Measurements from ENCODE around the gene LRRC36.

LRRC36 gene, protein sequence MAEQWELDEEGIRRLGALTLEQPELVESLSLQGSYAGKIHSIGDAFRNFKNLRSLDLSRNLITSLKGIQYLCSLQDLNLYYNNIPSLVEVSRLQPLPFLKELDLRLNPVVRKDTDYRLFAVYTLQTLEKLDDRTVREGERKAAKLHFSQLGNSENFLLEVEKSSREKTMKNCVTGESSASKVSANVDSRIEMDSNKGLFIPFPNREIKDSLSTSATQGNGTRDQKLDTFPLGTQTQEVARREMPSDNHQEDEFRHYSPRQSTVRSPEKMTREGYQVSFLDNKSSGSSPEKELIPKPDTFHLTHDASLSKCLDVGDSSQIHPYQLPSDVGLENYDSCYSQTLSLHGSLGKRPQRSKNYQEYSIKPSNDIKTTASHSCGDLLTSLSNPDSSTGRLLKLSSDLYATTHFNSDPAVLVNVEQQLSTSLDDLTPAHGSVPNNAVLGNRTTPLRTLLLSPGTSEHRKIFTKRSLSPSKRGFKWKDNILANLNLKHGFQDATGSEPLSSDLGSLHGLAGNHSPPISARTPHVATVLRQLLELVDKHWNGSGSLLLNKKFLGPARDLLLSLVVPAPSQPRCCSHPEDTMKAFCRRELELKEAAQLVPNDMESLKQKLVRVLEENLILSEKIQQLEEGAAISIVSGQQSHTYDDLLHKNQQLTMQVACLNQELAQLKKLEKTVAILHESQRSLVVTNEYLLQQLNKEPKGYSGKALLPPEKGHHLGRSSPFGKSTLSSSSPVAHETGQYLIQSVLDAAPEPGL

DNA sequence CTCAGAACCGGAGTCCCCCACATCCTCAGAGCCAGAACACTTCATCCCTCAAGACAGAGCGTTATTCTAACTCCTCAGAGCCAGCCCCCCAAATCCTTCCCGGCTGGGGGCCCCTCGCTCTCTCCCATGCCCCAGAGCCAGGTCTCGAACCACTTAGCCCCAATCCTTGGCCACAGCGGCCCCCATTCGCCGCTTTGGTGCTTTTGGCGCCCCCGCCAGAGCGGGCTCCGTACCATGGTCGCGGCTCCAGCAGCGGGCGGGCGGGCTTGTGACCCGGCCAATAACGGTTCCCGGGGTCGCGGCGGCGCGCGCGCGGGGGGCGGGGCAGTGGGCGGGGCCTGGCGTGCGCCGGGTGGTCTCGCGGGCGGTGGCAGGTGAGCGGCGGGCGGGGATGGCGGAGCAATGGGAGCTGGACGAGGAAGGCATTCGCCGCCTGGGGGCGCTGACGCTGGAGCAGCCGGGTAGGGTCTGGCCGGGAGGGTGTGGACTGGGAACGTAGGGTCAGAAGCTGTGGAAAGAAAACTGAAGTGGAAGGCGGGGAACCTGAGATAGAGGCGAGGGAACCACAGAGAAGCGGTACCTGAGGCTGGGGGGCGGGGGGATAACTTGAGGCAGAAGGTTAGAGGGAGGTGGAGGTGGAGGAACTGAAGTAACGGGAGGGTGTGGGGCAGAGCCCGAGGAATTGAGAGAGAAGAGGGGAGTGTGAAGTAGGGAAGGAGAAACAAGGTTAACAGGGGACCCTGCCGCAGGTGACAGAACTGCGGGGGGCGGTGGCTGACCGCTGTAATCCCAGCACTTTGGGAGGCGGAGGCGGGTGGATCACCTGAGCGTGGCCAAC, at the start of gene LRRC36, which contains the start of gene KCTD19:
LRRC36 (plus strand) TSS at position 344 of the 838 bp plus-strand sequence; CDS start at position 392, 48 bp downstream.
KCTD19 (minus strand) TSS at position 270 of the 838 bp plus-strand sequence; CDS start at position 236, 34 bp downstream.
- Histone ChIP-seq H3K4me2 (ENCODE audit: low read length) (peak within 1 kb of the TSS; percentile 99), H3K79me2 (ENCODE audit: low read length) (no peaks in the 10 kb centered on the region), H3K27me3 (ENCODE audit: low read depth, low read length) (no peaks in the 10 kb centered on the region), H3K4me3 (ENCODE audit: low read length) (peak within 1 kb of the TSS; percentile 92), H3K36me3 (replicated peaks; ENCODE audit: low read depth, low read length) (no peaks in the 10 kb centered on the region), H3K27ac (ENCODE audit: low read length) (peak within 1 kb of the TSS; percentile 72), H3K9me3 (ENCODE audit: insufficient read depth, low read length) (no peaks in the 10 kb centered on the region), H4K20me1 (ENCODE audit: insufficient read depth, low read length) (no peaks in the 10 kb centered on the region), H3K9ac (ENCODE audit: low read length) (peak within 1 kb of the TSS; percentile 97), H2AFZ (ENCODE audit: low read depth, low read length) (peak within 1 kb of the TSS; percentile 62; the same call in 1 of the 2 replicates), H3K4me1 (ENCODE audit: low read length) (peaks cover 21% of the 10 kb centered on the region)
- TF ChIP-seq EZH2phosphoT487 (IDR thresholded peaks at IDR 0.05; ENCODE audit: low read depth) (no peak), CTCF (IDR thresholded peaks at IDR 0.05; ENCODE audit: low read depth, low read length) (peak; percentile 65)

DNA sequence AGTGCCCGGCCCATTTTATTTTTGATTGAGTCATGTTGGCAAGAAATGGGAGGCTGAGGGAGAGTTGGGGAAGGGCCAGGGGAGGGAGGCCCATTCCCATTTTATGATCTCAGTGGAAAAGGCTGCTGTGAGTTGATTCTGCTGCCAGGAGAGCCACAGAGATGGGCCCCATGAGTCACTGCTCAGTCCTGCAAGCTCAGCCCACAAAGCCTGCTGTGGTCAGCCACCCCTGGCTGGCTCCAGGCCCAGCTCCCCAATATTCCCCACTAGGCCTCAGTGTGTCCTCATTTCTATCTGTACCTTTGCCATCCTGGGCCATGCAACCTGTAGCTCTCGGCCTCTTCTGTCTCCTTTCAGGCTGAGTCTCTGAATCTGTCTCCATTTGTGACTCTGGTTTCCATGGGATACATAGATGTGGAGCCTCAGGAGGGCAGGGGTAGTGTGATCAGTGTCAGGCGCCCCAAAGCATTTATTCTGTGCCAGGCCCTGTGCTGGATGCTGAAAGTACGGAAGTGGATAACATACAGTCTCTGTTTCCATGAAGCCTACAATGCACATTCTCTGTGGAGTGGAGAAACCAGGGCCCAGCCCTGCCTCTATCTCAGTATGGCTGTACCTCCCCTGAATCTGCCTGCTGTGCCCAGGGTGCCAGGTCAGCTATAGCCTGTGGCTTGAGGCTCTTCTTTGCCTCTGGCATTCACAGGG, 49.2 kb upstream of the LRRC36 start:
- peak overlapping the region; percentile 88 for H3K4me2 ChIP-seq (ENCODE audit: low read length)

GRCh38 chr16:67277999-67278772, 48.4 kb upstream of the LRRC36 start:
- peak overlapping the region; percentile 77 for H3K9ac ChIP-seq (ENCODE audit: low read length)
- peaks cover 3% of the 10 kb centered on the region for H3K36me3 ChIP-seq (replicated peaks; ENCODE audit: low read depth, low read length)
- H2AFZ ChIP-seq (ENCODE audit: low read depth, low read length), result peak overlapping the region; percentile 47; the same call in 1 of the 2 replicates
- peak overlapping the region; percentile 86 for H3K4me3 ChIP-seq (ENCODE audit: low read length)
- H3K79me2 ChIP-seq (ENCODE audit: low read length), result peaks cover 15% of the 10 kb centered on the region
- peak overlapping the region; percentile 30 for H3K27ac ChIP-seq (ENCODE audit: low read length)
- no peaks in the 10 kb centered on the region for H3K27me3 ChIP-seq (ENCODE audit: low read depth, low read length)
- H3K4me2 ChIP-seq (ENCODE audit: low read length), result peak overlapping the region; percentile 88
- H3K4me1 ChIP-seq (ENCODE audit: low read length), result peaks cover 11% of the 10 kb centered on the region
- H3K9me3 ChIP-seq (ENCODE audit: insufficient read depth, low read length), result no peaks in the 10 kb centered on the region
- TF ChIP-seq CTCF (IDR thresholded peaks at IDR 0.05; ENCODE audit: low read depth, low read length) (no peak), EZH2phosphoT487 (IDR thresholded peaks at IDR 0.05; ENCODE audit: low read depth) (no peak)
- H4K20me1 ChIP-seq (ENCODE audit: insufficient read depth, low read length), result no peaks in the 10 kb centered on the region

More for the DNA sequence above, 49.2 kb upstream of the LRRC36 start:
- H3K9me3 ChIP-seq (ENCODE audit: insufficient read depth, low read length), result no peaks in the 10 kb centered on the region
- peak overlapping the region; percentile 77; the same call in 1 of the 2 replicates for H3K9ac ChIP-seq (ENCODE audit: low read length)
- peaks cover 3% of the 10 kb centered on the region for H3K36me3 ChIP-seq (replicated peaks; ENCODE audit: low read depth, low read length)
- no peak overlapping the region for H2AFZ ChIP-seq (ENCODE audit: low read depth, low read length)
- H3K79me2 ChIP-seq (ENCODE audit: low read length), result peaks cover 15% of the 10 kb centered on the region
- H3K27me3 ChIP-seq (ENCODE audit: low read depth, low read length), result no peaks in the 10 kb centered on the region
- H4K20me1 ChIP-seq (ENCODE audit: insufficient read depth, low read length), result no peaks in the 10 kb centered on the region
- TF ChIP-seq CTCF (IDR thresholded peaks at IDR 0.05; ENCODE audit: low read depth, low read length) (no peak), EZH2phosphoT487 (IDR thresholded peaks at IDR 0.05; ENCODE audit: low read depth) (no peak)
- H3K27ac ChIP-seq (ENCODE audit: low read length), result no peak overlapping the region
- peaks cover 11% of the 10 kb centered on the region for H3K4me1 ChIP-seq (ENCODE audit: low read length)
- peak overlapping the region; percentile 86 for H3K4me3 ChIP-seq (ENCODE audit: low read length)
